Glutamatergic neuron (in vitro differentiated cells): ENCODE data around the gene STK17B. TPM values are rescaled to one million over a fixed set of nuclear protein-coding genes. Genes with fewer than 3 reads are reported as not detected.
A peak's percentile ranks its signal among the peaks of the same experiment; 100 is the strongest.

ENCODE experiments used
- DNase-seq: peaks from one replicate; pipeline ENCODE4 v3.0.0; 2022
- H3K27ac Mint-ChIP-seq: one replicate; pipeline ENCODE4 v1.8.0; 2020; ENCODE audit warnings: mild to moderate bottlenecking, mixed read lengths, inconsistent platforms; ENCODE audit not compliant: unreplicated experiment
- H3K27me3 Mint-ChIP-seq: one replicate; pipeline ENCODE4 v1.8.0; 2020; ENCODE audit warnings: mild to moderate bottlenecking, moderate library complexity, mixed read lengths, inconsistent platforms; ENCODE audit not compliant: unreplicated experiment
- H3K36me3 Mint-ChIP-seq: one replicate; pipeline ENCODE4 v1.8.0; 2020; ENCODE audit warnings: mild to moderate bottlenecking, mixed read lengths, inconsistent platforms; ENCODE audit not compliant: unreplicated experiment
- H3K4me1 Mint-ChIP-seq: one replicate; pipeline ENCODE4 v1.8.0; 2020; ENCODE audit warnings: mild to moderate bottlenecking, low read depth, mixed read lengths, inconsistent platforms; ENCODE audit not compliant: unreplicated experiment
- H3K4me3 Mint-ChIP-seq: one replicate; pipeline ENCODE4 v1.8.0; 2020; ENCODE audit warnings: mild to moderate bottlenecking, mixed read lengths, inconsistent platforms; ENCODE audit not compliant: unreplicated experiment
- H3K9me3 Mint-ChIP-seq: one replicate; pipeline ENCODE4 v1.8.0; 2020; ENCODE audit warnings: mild to moderate bottlenecking, moderate library complexity, mixed read lengths, inconsistent platforms; ENCODE audit not compliant: unreplicated experiment
- total RNA-seq: library from RNA; stranded (reverse); fragmentation: NEBNext Ultra II Directional; extraction: Animal tissue kit (Norgen Biotek cat#: 25700); gene quantifications from one replicate; pipeline ENCODE4 v1.2.1, GENCODE V29; 2021; ENCODE audit not compliant: unreplicated experiment
- TF ChIP-seq, protein P1 (sequence below): fragments of 200-600 bp; sonication (generic); IDR thresholded peaks from one replicate; pipeline ENCODE4 v1.5.0; 2021; ENCODE audit not compliant: partially characterized antibody, unreplicated experiment

Gene STK17B
- total RNA-seq, 1 donor from 2014 or later = 2.5 TPM

DNA sequence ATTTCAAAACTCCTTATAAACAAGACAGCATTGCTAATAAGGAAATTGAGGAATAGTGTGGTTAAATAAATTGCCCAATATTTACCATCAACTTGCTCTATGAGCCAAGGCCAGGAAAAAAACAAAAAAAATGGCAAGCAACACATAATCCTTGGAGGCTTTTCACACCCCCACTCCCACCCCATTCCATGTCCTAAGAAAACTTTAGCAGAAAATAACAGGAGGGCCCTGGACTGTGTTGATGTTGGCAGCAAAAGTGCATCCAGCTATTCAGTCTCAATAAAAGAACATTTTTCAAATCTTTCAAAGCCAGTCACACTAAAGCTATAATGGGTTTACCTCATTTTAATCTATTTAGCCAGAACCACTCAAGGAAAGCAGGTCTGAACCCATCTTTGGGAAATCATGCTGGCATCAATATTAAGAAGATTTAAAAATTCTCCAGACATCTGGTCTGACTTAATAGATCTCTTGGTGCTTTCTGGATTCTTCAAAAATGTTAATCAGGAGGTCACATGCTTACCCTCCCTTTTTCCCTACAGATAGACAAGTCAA lies 34.6 kb upstream of the STK17B start:
- Mint-ChIP-seq H3K27ac (peak overlapping the region; percentile 95), H3K27me3 (peaks cover 3% of the 10 kb centered on the region), H3K9me3 (peaks cover 4% of the 10 kb centered on the region), H3K4me3 (no peak overlapping the region), H3K4me1 (peaks cover 10% of the 10 kb centered on the region), H3K36me3 (peaks cover 4% of the 10 kb centered on the region)
- no peak for DNase-seq
- TF ChIP-seq, protein P1, sequence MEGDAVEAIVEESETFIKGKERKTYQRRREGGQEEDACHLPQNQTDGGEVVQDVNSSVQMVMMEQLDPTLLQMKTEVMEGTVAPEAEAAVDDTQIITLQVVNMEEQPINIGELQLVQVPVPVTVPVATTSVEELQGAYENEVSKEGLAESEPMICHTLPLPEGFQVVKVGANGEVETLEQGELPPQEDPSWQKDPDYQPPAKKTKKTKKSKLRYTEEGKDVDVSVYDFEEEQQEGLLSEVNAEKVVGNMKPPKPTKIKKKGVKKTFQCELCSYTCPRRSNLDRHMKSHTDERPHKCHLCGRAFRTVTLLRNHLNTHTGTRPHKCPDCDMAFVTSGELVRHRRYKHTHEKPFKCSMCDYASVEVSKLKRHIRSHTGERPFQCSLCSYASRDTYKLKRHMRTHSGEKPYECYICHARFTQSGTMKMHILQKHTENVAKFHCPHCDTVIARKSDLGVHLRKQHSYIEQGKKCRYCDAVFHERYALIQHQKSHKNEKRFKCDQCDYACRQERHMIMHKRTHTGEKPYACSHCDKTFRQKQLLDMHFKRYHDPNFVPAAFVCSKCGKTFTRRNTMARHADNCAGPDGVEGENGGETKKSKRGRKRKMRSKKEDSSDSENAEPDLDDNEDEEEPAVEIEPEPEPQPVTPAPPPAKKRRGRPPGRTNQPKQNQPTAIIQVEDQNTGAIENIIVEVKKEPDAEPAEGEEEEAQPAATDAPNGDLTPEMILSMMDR = no peak

DNA sequence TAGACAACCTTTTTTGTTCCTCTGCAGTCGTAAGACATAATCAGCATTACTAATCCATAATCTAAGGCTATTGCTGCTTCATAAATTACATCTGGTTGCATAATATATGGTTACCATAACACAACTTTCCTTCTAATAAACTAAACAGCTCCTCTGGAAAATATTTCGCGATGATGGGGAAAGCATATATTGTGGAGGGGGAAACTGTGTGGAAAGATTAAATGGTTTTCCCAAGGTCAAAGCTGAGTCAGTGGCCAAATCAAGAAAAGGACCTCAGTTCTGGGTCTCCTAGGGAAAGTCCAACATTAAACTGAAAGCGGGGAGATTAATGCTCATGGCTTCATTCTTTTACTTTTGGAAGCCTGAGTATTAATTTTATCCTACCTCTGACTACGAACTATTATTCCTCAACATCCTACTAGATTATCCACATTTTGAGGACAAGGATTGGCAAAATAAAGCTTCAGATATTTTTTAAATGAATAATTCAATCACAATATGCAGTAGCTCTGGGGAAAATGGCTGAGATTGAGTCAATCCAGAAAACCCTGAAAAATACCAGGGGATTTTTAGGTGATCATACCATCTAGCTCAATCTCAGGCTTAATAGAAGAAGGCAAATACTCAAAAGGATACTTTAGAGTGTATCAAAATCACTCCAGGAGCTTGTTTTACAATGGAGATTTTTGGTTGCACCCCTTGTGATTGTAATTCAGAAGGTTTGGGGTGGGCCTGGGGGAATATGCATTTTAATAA lies 33.8 kb upstream of the STK17B start:
- Mint-ChIP-seq H3K27ac (no peak overlapping the region), H3K4me3 (no peak overlapping the region), H3K9me3 (peaks cover 5% of the 10 kb centered on the region), H3K27me3 (peaks cover 3% of the 10 kb centered on the region), H3K36me3 (peaks cover 4% of the 10 kb centered on the region), H3K4me1 (peaks cover 10% of the 10 kb centered on the region)
- TF ChIP-seq, protein P1 = no peak
- no peak for DNase-seq

DNA sequence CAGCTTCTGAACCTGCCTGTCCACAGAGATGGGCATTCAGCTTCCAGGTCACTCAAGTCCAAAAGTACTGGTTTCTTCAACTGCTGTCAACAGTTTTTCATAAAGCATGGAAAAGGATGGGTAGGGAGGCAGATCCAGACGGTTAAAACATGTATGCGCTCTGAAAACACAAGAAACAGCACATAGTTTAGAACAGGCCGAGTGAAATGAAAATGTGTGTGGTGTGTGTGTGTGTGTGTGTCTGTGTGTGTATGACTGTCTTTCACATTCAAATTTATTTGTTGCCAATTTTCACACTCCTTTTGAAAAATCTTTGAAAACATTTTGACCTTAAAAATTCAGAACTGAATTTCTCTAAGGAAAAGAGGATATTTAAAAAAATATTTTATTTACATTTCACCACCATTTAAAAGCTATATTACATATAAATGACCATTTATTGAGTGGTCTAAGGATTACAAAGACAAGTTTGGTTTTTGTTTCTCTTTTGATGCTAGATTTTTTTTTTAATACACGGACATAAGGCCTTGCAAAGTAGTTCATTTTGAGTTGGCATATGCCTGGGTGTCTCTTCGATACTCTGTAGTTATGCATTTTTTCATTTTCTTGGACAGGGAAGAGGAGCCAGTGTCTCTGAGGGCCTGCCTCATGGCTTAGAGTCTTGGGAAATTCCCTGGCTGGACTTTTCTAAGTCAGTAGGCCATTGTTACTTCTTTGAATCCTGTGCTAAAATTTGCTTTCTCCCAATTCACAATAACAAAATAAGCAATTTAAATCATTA lies 30.0 kb upstream of the STK17B start:
- H3K9me3 Mint-ChIP-seq = peaks cover 1% of the 10 kb centered on the region
- no peak overlapping the region for H3K4me3 Mint-ChIP-seq
- no peak for DNase-seq
- TF ChIP-seq, protein P1 = no peak
- no peaks in the 10 kb centered on the region for H3K36me3 Mint-ChIP-seq
- no peak overlapping the region for H3K27ac Mint-ChIP-seq
- H3K27me3 Mint-ChIP-seq = no peaks in the 10 kb centered on the region
- H3K4me1 Mint-ChIP-seq = peaks cover 3% of the 10 kb centered on the region

DNA sequence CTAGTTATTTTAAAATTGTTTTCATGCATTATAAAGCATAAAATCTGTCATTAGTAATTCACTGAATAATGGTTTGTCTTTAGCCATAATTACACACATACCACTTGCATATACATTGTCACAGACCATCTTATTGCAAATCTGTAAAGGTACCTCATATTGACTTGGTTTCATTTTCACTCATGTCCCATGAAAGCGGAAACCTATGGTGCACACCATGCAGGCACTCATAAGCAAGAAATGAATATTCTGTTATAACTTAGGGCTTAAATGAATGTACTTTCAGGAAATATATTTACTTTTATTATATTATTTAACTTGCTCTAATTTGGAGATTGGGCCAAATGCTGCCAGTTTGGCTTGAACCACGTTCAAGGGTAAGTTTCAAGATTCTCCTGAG lies 29.2 kb upstream of the STK17B start:
- Mint-ChIP-seq H3K36me3 (no peaks in the 10 kb centered on the region), H3K9me3 (peaks cover 1% of the 10 kb centered on the region), H3K27me3 (no peaks in the 10 kb centered on the region), H3K4me3 (no peak overlapping the region), H3K27ac (no peak overlapping the region), H3K4me1 (no peaks in the 10 kb centered on the region)
- TF ChIP-seq, protein P1 = no peak
- DNase-seq = no peak
